HUES48 (cell line): ENCODE results near the gene MAP7D3.

Experiments used
- H3K27ac ChIP-seq: one replicate; pipeline ENCODE4 v1.7.0; 2013; ENCODE audit warnings: low read depth, low read length, inconsistent platforms
- H3K27me3 ChIP-seq: 2 replicates; pipeline ENCODE4 v1.6.1; 2013; ENCODE audit warnings: mild to moderate bottlenecking, low read length; ENCODE audit not compliant: control insufficient read depth, insufficient read depth
- H3K36me3 ChIP-seq: 2 replicates; pipeline ENCODE4 v1.6.1; 2013; ENCODE audit warnings: low read length; ENCODE audit not compliant: control insufficient read depth, insufficient read depth
- H3K4me1 ChIP-seq: 2 replicates; pipeline ENCODE4 v1.6.1; 2013; ENCODE audit warnings: mild to moderate bottlenecking, low read length; ENCODE audit not compliant: control insufficient read depth, insufficient read depth
- H3K4me3 ChIP-seq: 2 replicates; pipeline ENCODE4 v1.5.1; 2013; ENCODE audit warnings: mild to moderate bottlenecking, low read depth, low read length
- H3K9ac ChIP-seq: 2 replicates; pipeline ENCODE4 v1.6.1; 2013; ENCODE audit warnings: mild to moderate bottlenecking, low read depth, low read length, moderate library complexity
- H3K9me3 ChIP-seq: 2 replicates; pipeline ENCODE4 v1.6.1; 2013; ENCODE audit warnings: low read length; ENCODE audit not compliant: control insufficient read depth, insufficient read depth

The MAP7D3 gene

GRCh38 chrX:136219893-136220292 lies 31.3 kb downstream of the MAP7D3 start:
- Histone ChIP-seq H3K9ac (no peak overlapping the region), H3K36me3 (peaks cover 87% of the 10 kb centered on the region), H3K27me3 (no peaks in the 10 kb centered on the region; the same call in 1 of the 2 replicates), H3K9me3 (no peaks in the 10 kb centered on the region), H3K4me1 (no peaks in the 10 kb centered on the region), H3K27ac (no peak overlapping the region), H3K4me3 (no peak overlapping the region)

GRCh38 chrX:136215559-136215958 lies 35.6 kb downstream of the MAP7D3 start:
- Histone ChIP-seq H3K36me3 (peaks cover 70% of the 10 kb centered on the region), H3K27me3 (no peaks in the 10 kb centered on the region), H3K4me1 (0 out of 2 replicates have a peak, but pooled peaks cover 7% of the 10 kb centered on the region), H3K9ac (no peak overlapping the region), H3K27ac (no peak overlapping the region), H3K9me3 (no peaks in the 10 kb centered on the region), H3K4me3 (no peak overlapping the region)

- Histone ChIP-seq H3K9me3 (no peaks in the 10 kb centered on the region), H3K4me1 (0 out of 2 replicates have a peak, but pooled peaks cover 7% of the 10 kb centered on the region), H3K9ac (no peak overlapping the region), H3K36me3 (peaks cover 70% of the 10 kb centered on the region), H3K4me3 (no peak overlapping the region), H3K27me3 (no peaks in the 10 kb centered on the region), H3K27ac (no peak overlapping the region)
Measured at GRCh38 chrX:136214551-136214950, 36.6 kb downstream of the MAP7D3 start.

- Histone ChIP-seq H3K27ac (no peak overlapping the region), H3K27me3 (no peaks in the 10 kb centered on the region), H3K9ac (no peak overlapping the region), H3K4me1 (peaks cover 12% of the 10 kb centered on the region; the same call in 1 of the 2 replicates), H3K9me3 (no peaks in the 10 kb centered on the region), H3K36me3 (peaks cover 64% of the 10 kb centered on the region), H3K4me3 (no peak overlapping the region)
Measured at GRCh38 chrX:136212557-136213111, 38.6 kb downstream of the MAP7D3 start.

- Histone ChIP-seq H3K4me3 (no peak overlapping the region), H3K4me1 (peaks cover 12% of the 10 kb centered on the region; the same call in 1 of the 2 replicates)
Measured at GRCh38 chrX:136211766-136212556, 39.2 kb downstream of the MAP7D3 start.

GRCh38 chrX:136210806-136211205 lies 40.4 kb downstream of the MAP7D3 start:
- H3K36me3 ChIP-seq, result peaks cover 63% of the 10 kb centered on the region
- H3K27ac ChIP-seq, result no peak overlapping the region
- no peaks in the 10 kb centered on the region for H3K9me3 ChIP-seq
- H3K9ac ChIP-seq, result no peak overlapping the region
- no peaks in the 10 kb centered on the region for H3K27me3 ChIP-seq
- H3K4me3 ChIP-seq, result no peak overlapping the region
- peaks cover 20% of the 10 kb centered on the region; the same call in 1 of the 2 replicates for H3K4me1 ChIP-seq

More at GRCh38 chrX:136211766-136212556, 39.2 kb downstream of the MAP7D3 start:
- Histone ChIP-seq H3K27me3 (no peaks in the 10 kb centered on the region), H3K9me3 (no peaks in the 10 kb centered on the region), H3K9ac (no peak overlapping the region), H3K36me3 (peaks cover 62% of the 10 kb centered on the region), H3K27ac (no peak overlapping the region)

GRCh38 chrX:136210243-136210642 lies 41.0 kb downstream of the MAP7D3 start:
- Histone ChIP-seq H3K27me3 (no peaks in the 10 kb centered on the region), H3K9ac (no peak overlapping the region), H3K9me3 (no peaks in the 10 kb centered on the region), H3K4me1 (peaks cover 21% of the 10 kb centered on the region; the same call in 1 of the 2 replicates), H3K27ac (no peak overlapping the region), H3K4me3 (no peak overlapping the region), H3K36me3 (peaks cover 60% of the 10 kb centered on the region)

GRCh38 chrX:136209751-136210150 lies 41.4 kb downstream of the MAP7D3 start:
- Histone ChIP-seq H3K4me1 (peaks cover 24% of the 10 kb centered on the region), H3K9me3 (no peaks in the 10 kb centered on the region)

GRCh38 chrX:136209016-136209738 lies 42.0 kb downstream of the MAP7D3 start:
- Histone ChIP-seq H3K27me3 (no peaks in the 10 kb centered on the region), H3K4me3 (no peak overlapping the region), H3K4me1 (peaks cover 28% of the 10 kb centered on the region), H3K9me3 (no peaks in the 10 kb centered on the region), H3K36me3 (peaks cover 51% of the 10 kb centered on the region), H3K27ac (no peak overlapping the region), H3K9ac (no peak overlapping the region)

More at GRCh38 chrX:136209751-136210150, 41.4 kb downstream of the MAP7D3 start:
- Histone ChIP-seq H3K9ac (no peak overlapping the region), H3K36me3 (peaks cover 56% of the 10 kb centered on the region), H3K27me3 (no peaks in the 10 kb centered on the region), H3K4me3 (no peak overlapping the region), H3K27ac (no peak overlapping the region)

- Histone ChIP-seq H3K27ac (no peak overlapping the region), H3K36me3 (peaks cover 46% of the 10 kb centered on the region), H3K9me3 (no peaks in the 10 kb centered on the region), H3K4me3 (no peak overlapping the region), H3K9ac (no peak overlapping the region), H3K27me3 (no peaks in the 10 kb centered on the region), H3K4me1 (peaks cover 28% of the 10 kb centered on the region)
Measured at GRCh38 chrX:136207546-136207945, 43.7 kb downstream of the MAP7D3 start.

- H3K9ac ChIP-seq, result no peak overlapping the region
- no peaks in the 10 kb centered on the region for H3K27me3 ChIP-seq
- no peak overlapping the region for H3K27ac ChIP-seq
- H3K4me3 ChIP-seq, result no peak overlapping the region
- H3K36me3 ChIP-seq, result peaks cover 46% of the 10 kb centered on the region
- no peaks in the 10 kb centered on the region for H3K9me3 ChIP-seq
- peaks cover 22% of the 10 kb centered on the region for H3K4me1 ChIP-seq
Measured at GRCh38 chrX:136206916-136207315, 44.3 kb downstream of the MAP7D3 start.
